Body of pancreas (tissue), 4 donors: Measurements from ENCODE around the gene CPXM2. TPM values are rescaled to one million over a fixed set of nuclear protein-coding genes. Genes with fewer than 3 reads are reported as not detected.

ENCODE experiments used
- ATAC-seq: fragments of 150-250 bp; one replicate; pipeline ENCODE4 v1.9.1; 2016
- DNase-seq, 4 donors: peaks; one replicate each; pipeline ENCODE4 v3.0.0-alpha.2; 2019
- H3K27ac ChIP-seq, 4 donors: fragments of 200-600 bp; sonication (generic); 1 replicate in 3 of 4; 2 replicates in 1 of 4; pipeline versions ENCODE4 v1.5.1 to v1.6.1; 2016 to 2019; ENCODE audit warnings: mild to moderate bottlenecking in 1 of 4, mixed read lengths in 1 of 4, moderate library complexity in 1 of 4
- H3K27me3 ChIP-seq, 2 donors: fragments of 200-600 bp; sonication (generic); one replicate each; pipeline ENCODE4 v1.6.0; 2016; ENCODE audit warnings: mild to moderate bottlenecking in 1 of 2
- H3K36me3 ChIP-seq, 2 donors: fragments of 200-600 bp; sonication (generic); replicated peaks in 1 of 2; 2 replicates each; pipeline ENCODE4 v1.5.1; 2016; ENCODE audit warnings: low read depth in 2 of 2; ENCODE audit not compliant: insufficient read depth in 1 of 2
- H3K4me1 ChIP-seq: fragments of 200-600 bp; sonication (generic); one replicate; pipeline ENCODE4 v1.6.0; 2016
- H3K4me3 ChIP-seq, 2 donors: fragments of 200-600 bp; sonication (generic); 1 replicate in 1 of 2; 2 replicates in 1 of 2; pipeline ENCODE4 v1.5.1; 2016 to 2019
- H3K9me3 ChIP-seq, 3 donors: fragments of 200-600 bp; sonication (generic); 1 replicate in 2 of 3; 2 replicates in 1 of 3; pipeline ENCODE4 v1.5.1; 2016
- POLR2A ChIP-seq, 3 donors: fragments of 450-650 bp; IDR thresholded peaks; one replicate each; pipeline ENCODE4 v1.6.1; 2016; ENCODE audit warnings: antibody characterized with exemption in 3 of 3, mild to moderate bottlenecking in 2 of 3
- WGBS, 2 donors: methylation state at CpG; one replicate each; pipeline ENCODE4 v1.1.5; 2017; 5-methylcytosine and 5-hydroxymethylcytosine counted together
- intact Hi-C: fragments of 100-400 bp; cut with DNase I; formaldehyde crosslinking; loops from one replicate; pipeline ENCODE4 v1.15.1; 2023
- total RNA-seq, 2 donors: library from RNA; depleted of rRNA; stranded (reverse); fragments of >200 nt; gene quantifications; one replicate each; pipeline ENCODE4 v1.1.0, GENCODE V29; 2016
- TF ChIP-seq, protein P1 (sequence below), 7 experiments: fragments of 450-650 bp in 4 of 7; fragments of 200-600 bp in 3 of 7; sonication (generic) in 3 of 7; IDR thresholded peaks; one replicate each; pipeline ENCODE4 v1.5.1; 2016 to 2019; ENCODE audit warnings: antibody characterized with exemption in 7 of 7

The CPXM2 gene
- total RNA-seq, 2 donors from 2014 or later: 4.2 to 8.2 TPM

DNA sequence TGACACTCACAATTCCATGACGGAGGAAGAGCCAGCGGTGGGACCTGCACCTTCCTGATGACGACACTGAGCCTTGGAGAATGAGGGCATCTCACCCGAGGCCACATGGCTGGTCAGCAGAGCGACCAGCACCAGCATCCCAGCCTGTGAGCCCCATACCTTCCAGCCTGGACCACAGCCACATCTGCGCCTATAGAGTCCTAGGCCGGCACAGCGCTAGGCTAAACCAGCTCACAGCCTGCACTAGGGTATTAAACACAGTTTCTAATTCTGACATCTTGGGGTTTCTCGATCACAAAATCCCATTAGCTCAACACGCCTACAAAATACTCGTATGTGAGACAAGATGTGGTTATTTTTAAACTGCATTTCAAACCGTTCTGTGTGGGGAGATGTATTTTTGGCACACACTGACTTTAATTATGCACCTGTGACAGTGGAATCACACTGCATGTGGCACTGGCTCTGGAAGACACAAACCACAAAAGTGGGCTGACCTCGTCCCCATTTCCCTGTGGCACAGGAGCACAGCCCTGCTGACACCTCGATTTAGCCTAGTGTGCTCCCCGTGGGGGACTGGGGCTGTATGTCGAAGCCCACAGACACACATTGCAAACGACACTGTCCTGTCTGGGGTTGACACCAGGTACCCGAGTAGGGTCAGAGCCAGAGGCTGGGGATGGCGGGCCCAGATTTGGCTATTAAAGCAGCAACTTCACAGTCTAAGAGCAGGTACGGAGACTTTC, 32.5 kb downstream of the CPXM2 start:
- Histone ChIP-seq H3K4me1 (no peaks in the 10 kb centered on the region), H3K4me3 (no peak overlapping the region), H3K27ac (no peak overlapping the region), H3K36me3 (no peaks in the 10 kb centered on the region), H3K27me3 (no peaks in the 10 kb centered on the region), H3K9me3 (no peaks in the 10 kb centered on the region)
- no peak for TF ChIP-seq POLR2A (IDR thresholded peaks at IDR 0.05)
- TF ChIP-seq, protein P1, sequence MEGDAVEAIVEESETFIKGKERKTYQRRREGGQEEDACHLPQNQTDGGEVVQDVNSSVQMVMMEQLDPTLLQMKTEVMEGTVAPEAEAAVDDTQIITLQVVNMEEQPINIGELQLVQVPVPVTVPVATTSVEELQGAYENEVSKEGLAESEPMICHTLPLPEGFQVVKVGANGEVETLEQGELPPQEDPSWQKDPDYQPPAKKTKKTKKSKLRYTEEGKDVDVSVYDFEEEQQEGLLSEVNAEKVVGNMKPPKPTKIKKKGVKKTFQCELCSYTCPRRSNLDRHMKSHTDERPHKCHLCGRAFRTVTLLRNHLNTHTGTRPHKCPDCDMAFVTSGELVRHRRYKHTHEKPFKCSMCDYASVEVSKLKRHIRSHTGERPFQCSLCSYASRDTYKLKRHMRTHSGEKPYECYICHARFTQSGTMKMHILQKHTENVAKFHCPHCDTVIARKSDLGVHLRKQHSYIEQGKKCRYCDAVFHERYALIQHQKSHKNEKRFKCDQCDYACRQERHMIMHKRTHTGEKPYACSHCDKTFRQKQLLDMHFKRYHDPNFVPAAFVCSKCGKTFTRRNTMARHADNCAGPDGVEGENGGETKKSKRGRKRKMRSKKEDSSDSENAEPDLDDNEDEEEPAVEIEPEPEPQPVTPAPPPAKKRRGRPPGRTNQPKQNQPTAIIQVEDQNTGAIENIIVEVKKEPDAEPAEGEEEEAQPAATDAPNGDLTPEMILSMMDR (IDR thresholded peaks at IDR 0.05): no peak
- intact Hi-C loops: no loop called here
- DNase-seq (no peak), ATAC-seq (no peak)
- WGBS, 2 donors: 66 to 68% methylated on average over 12 to 20 of the region's 20 CpGs

GRCh38 chr10:123858077-123858681, 33.4 kb downstream of the CPXM2 start:
- no peaks in the 10 kb centered on the region for H3K27me3 ChIP-seq
- DNase-seq: no peak
- H3K9me3 ChIP-seq: no peaks in the 10 kb centered on the region
- H3K36me3 ChIP-seq: no peaks in the 10 kb centered on the region
- no peak overlapping the region for H3K27ac ChIP-seq
- intact Hi-C loops: no loop called here
- TF ChIP-seq, protein P1 (IDR thresholded peaks at IDR 0.05): no peak
- no peak for TF ChIP-seq POLR2A (IDR thresholded peaks at IDR 0.05)
- WGBS, 2 donors: 55 to 58% methylated on average over 9 of the region's 9 CpGs
- H3K4me1 ChIP-seq: no peaks in the 10 kb centered on the region
- H3K4me3 ChIP-seq: no peak overlapping the region
- no peak for ATAC-seq

GRCh38 chr10:123857616-123858015, 34.0 kb downstream of the CPXM2 start:
- H3K27ac ChIP-seq: no peak overlapping the region
- intact Hi-C loops: no loop called here
- no peaks in the 10 kb centered on the region for H3K36me3 ChIP-seq
- WGBS, 2 donors: 83 to 87% methylated on average over 19 of the region's 19 CpGs
- H3K27me3 ChIP-seq: no peaks in the 10 kb centered on the region
- H3K4me3 ChIP-seq: no peak overlapping the region
- H3K4me1 ChIP-seq: no peaks in the 10 kb centered on the region
- H3K9me3 ChIP-seq: no peaks in the 10 kb centered on the region
- DNase-seq: no peak
- ATAC-seq: no peak
- TF ChIP-seq, protein P1 (IDR thresholded peaks at IDR 0.05): no peak
- no peak for TF ChIP-seq POLR2A (IDR thresholded peaks at IDR 0.05)

DNA sequence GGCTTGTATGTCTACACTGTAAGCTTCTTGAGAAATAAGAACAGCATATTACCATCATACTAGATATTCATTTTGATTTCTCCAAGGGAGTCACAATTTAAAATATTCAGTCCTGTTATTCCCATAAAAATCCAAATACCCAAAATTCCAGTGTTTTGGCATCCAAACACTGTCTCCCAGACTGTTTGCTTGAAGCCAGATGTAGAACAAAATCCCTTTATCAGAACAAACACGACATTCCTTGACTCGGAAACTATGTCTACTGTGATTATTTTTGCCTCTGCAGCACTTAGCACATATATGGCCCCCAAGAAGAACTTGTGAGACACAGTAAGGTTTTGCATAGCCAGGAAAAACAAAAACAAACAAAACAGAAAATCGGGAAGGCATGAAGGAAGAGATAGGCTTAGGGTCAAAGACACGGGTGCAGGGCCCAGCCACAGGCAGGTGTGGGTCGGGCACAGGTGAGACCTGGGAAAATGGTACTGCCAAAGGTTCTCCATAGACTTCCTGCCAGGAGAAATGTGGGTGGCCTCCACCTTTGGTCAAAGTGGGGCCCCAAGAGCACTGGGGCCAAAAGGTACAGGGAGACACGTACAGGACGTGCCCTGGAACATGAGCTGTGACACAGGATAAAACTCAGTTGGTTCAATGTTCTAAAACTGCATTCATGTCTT, 36.5 kb downstream of the CPXM2 start:
- intact Hi-C loops: no loop called here
- ATAC-seq: no peak
- 31 to 38% methylated on average over 7 of the region's 7 CpGs for WGBS, 2 donors
- H3K36me3 ChIP-seq: no peaks in the 10 kb centered on the region
- H3K9me3 ChIP-seq: no peaks in the 10 kb centered on the region
- no peak overlapping the region for H3K27ac ChIP-seq
- DNase-seq: no peak
- no peak for TF ChIP-seq POLR2A (IDR thresholded peaks at IDR 0.05)
- TF ChIP-seq, protein P1 (IDR thresholded peaks at IDR 0.05): no peak
- H3K4me1 ChIP-seq: no peaks in the 10 kb centered on the region
- H3K4me3 ChIP-seq: no peak overlapping the region
- H3K27me3 ChIP-seq: no peaks in the 10 kb centered on the region
